Transverse colon (tissue), 4 donors: ENCODE data around the gene PRMT6. TPM values are rescaled to one million over a fixed set of nuclear protein-coding genes. Genes with fewer than 3 reads are reported as not detected.
A peak's percentile ranks its signal among the peaks of the same experiment; 100 is the strongest.

Experiments
- DNase-seq: peaks from one replicate; pipeline ENCODE4 v3.0.0-alpha.2; 2019
- H3K27ac ChIP-seq, 4 donors: fragments of 200-600 bp; sonication (generic); 2 replicates each; pipeline ENCODE4 v1.5.1; 2016 to 2018; ENCODE audit warnings: inconsistent platforms in 4 of 4
- H3K27me3 ChIP-seq: fragments of 200-600 bp; sonication (generic); 2 replicates; pipeline ENCODE4 v1.5.1; 2017; ENCODE audit warnings: inconsistent platforms
- H3K36me3 ChIP-seq, 4 donors: fragments of 200-600 bp; sonication (generic); 2 replicates each; pipeline ENCODE4 v1.5.1; 2017 to 2019; ENCODE audit warnings: inconsistent platforms in 4 of 4
- H3K4me1 ChIP-seq, 4 donors: fragments of 200-600 bp; sonication (generic); 2 replicates each; pipeline ENCODE4 v1.5.1; 2017 to 2020; ENCODE audit warnings: inconsistent platforms in 4 of 4
- H3K4me3 ChIP-seq, 4 donors: fragments of 200-600 bp; sonication (generic); 1 replicate in 1 of 4; 2 replicates in 3 of 4; pipeline versions ENCODE4 v1.5.1 to v1.6.1; 2017 to 2019; ENCODE audit warnings: inconsistent platforms in 4 of 4
- H3K9me3 ChIP-seq, 2 donors: fragments of 200-600 bp; sonication (generic); 2 replicates each; pipeline ENCODE4 v1.5.1; 2017 to 2019; ENCODE audit warnings: inconsistent platforms in 2 of 2
- EP300 ChIP-seq: sonication (generic); formaldehyde crosslinking; IDR thresholded peaks from one replicate; pipeline ENCODE4 v1.6.1; 2017; ENCODE audit warnings: antibody characterized with exemption, low read depth
- POLR2A ChIP-seq: fragments of 450-650 bp; IDR thresholded peaks from one replicate; pipeline ENCODE4 v1.6.1; 2016; ENCODE audit warnings: antibody characterized with exemption, mild to moderate bottlenecking, moderate library complexity
- POLR2AphosphoS5 ChIP-seq, 3 donors: sonication (generic); formaldehyde crosslinking; IDR thresholded peaks; one replicate each; pipeline ENCODE4 v1.6.1; 2016; ENCODE audit warnings: antibody characterized with exemption in 3 of 3
- WGBS, 2 donors: methylation state at CpG; one replicate each; pipeline ENCODE4 v1.1.5; 2018; ENCODE audit warnings: low coverage in 1 of 2; 5-methylcytosine and 5-hydroxymethylcytosine counted together
- in situ Hi-C, 4 donors: fragments of 200-750 bp; cut with MboI; loops; one replicate each; pipeline versions ENCODE4 v1.15.0 to v1.15.1; 2017; ENCODE audit warnings: low sequenced_read_pairs in 3 of 4, low pct_ligation_motif_present in 1 of 4, low pct_unique_long_range_greater_than_20kb in 1 of 4
- intact Hi-C: fragments of 100-400 bp; cut with DNase I; formaldehyde crosslinking; loops from one replicate; pipeline ENCODE4 v1.15.1; 2023; ENCODE audit warnings: low total_unique reads
- total RNA-seq, 4 donors: library from RNA; depleted of rRNA; stranded (reverse); fragments of >200 nt; gene quantifications; one replicate each; pipeline ENCODE4 v1.1.0, GENCODE V29; 2016
- TF ChIP-seq, protein P1 (sequence below), 5 experiments: fragments of 200-600 bp in 3 of 5; fragments of 450-650 bp in 2 of 5; sonication (generic) in 3 of 5; IDR thresholded peaks; 1 replicate in 2 of 5; 2 replicates in 3 of 5; pipeline ENCODE4 v1.5.1; 2016 to 2017; ENCODE audit warnings: antibody characterized with exemption in 5 of 5, inconsistent platforms in 3 of 5, mild to moderate bottlenecking in 2 of 5, moderate library complexity in 1 of 5

PRMT6 gene
- total RNA-seq, 4 donors from 2014 or later, result 10.7 to 15.7 (median 12.0) TPM

DNA sequence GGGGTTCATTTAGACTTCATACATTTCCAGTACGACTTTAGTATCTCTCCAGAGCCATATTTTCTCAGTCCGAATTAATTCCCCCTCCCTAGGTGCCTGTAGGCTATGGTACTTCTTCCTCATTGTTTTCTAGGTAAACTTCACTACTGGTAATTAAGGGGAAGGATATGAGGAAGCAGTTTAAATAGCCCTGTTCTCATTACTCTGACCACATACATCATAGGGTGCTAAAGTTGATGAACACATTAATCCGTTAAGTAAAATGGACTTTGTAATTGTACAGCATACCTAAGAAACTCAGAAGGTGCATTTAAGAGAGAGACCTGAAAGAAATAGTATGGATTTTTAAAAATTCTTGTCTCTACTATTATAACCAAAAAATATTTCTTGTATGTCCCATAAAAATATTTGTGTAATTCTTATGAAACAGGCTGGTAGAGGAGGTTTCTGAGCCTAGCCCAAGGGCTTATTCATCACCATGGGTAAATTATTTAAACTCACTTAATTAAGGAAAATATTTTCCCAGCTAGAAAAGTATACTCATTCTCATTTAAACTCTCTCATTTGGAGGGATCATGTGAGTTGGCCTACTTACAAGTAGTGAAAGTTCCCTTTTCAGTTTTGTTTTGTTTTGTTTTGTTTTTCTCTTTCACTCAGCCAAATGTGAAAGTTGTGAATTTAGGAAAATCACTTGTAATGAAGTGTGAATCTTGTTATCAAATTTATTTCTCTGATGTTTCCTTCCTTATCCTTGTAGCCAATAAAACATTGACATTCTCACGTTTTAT is 2.0 kb downstream of the PRMT6 start:
- H3K4me1 ChIP-seq, result peaks cover 7 to 24% (median 10%) of the 10 kb centered on the region in 4 donors
- no peak overlapping the region for H3K4me3 ChIP-seq
- in situ Hi-C loops, result no loop called here
- no peak for DNase-seq
- WGBS, 2 donors, result 44 to 61% methylated on average over 4 of the region's 4 CpGs
- no peaks in the 10 kb centered on the region for H3K27me3 ChIP-seq
- no peaks in the 10 kb centered on the region for H3K9me3 ChIP-seq
- peak overlapping the region in 1 of 4 donors; percentile 89 for H3K27ac ChIP-seq
- intact Hi-C loops, result loop anchor here (5.0 kb wide), 1 partner anchor 84 kb away; the partner anchor contains the start of gene NTNG1
- no peak for TF ChIP-seq POLR2AphosphoS5 (IDR thresholded peaks at IDR 0.05)
- TF ChIP-seq, protein P1, sequence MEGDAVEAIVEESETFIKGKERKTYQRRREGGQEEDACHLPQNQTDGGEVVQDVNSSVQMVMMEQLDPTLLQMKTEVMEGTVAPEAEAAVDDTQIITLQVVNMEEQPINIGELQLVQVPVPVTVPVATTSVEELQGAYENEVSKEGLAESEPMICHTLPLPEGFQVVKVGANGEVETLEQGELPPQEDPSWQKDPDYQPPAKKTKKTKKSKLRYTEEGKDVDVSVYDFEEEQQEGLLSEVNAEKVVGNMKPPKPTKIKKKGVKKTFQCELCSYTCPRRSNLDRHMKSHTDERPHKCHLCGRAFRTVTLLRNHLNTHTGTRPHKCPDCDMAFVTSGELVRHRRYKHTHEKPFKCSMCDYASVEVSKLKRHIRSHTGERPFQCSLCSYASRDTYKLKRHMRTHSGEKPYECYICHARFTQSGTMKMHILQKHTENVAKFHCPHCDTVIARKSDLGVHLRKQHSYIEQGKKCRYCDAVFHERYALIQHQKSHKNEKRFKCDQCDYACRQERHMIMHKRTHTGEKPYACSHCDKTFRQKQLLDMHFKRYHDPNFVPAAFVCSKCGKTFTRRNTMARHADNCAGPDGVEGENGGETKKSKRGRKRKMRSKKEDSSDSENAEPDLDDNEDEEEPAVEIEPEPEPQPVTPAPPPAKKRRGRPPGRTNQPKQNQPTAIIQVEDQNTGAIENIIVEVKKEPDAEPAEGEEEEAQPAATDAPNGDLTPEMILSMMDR (IDR thresholded peaks at IDR 0.05), result no peak
- no peak for TF ChIP-seq EP300
- TF ChIP-seq POLR2A, result no peak
- no peaks in the 10 kb centered on the region for H3K36me3 ChIP-seq

DNA sequence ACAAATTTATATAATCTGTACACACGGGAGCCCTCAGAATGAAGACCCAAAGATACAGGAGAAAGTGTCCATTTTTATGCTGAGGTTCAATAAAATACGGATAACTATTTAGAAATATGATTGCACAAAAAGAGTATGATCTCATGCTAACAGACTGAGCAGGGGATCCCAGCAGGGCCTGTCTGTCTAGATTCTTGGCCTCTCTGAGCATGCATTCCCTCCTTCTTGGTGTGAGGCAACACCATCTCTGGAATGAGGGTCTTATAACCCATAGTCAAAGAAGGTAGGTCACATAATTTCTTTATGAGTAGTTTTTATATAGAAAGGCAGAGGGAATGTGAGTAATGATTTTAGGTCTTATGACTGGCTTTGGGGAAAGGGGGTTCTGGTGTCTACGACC is 5.4 kb downstream of the PRMT6 start:
- intact Hi-C loops, result no loop called here
- no peak for TF ChIP-seq EP300
- no peak for TF ChIP-seq POLR2A
- TF ChIP-seq, protein P1 (IDR thresholded peaks at IDR 0.05), result no peak
- no peak for TF ChIP-seq POLR2AphosphoS5 (IDR thresholded peaks at IDR 0.05)

DNA sequence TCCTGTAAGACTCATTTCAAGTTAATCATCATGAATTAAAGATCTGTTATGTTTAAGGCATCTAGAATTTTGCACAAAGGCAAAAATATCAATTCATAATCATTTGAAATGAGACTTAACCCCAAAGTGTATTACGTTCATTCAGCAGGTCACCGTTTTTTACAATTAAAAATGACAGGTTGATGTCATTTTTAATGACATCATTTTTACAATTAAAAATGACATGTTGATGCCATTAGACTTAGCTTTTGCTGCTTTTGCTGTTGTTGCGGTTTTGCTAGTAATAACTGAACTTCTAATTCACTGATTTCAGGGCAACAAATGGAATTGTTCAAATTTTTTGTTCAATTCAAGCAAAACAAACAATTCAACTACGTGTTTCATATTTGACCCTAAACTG is 17.0 kb downstream of the PRMT6 start:
- no peaks in the 10 kb centered on the region for H3K4me1 ChIP-seq
- H3K27ac ChIP-seq, result no peak overlapping the region
- no peaks in the 10 kb centered on the region for H3K36me3 ChIP-seq
- no peak for TF ChIP-seq EP300
- TF ChIP-seq, protein P1 (IDR thresholded peaks at IDR 0.05), result no peak
- no peak for TF ChIP-seq POLR2AphosphoS5 (IDR thresholded peaks at IDR 0.05)
- no peak for TF ChIP-seq POLR2A
- no peaks in the 10 kb centered on the region for H3K27me3 ChIP-seq
- intact Hi-C loops (no loop called here), in situ Hi-C loops (no loop called here)
- WGBS, 2 donors, result 79 to 89% methylated on average over 4 of the region's 4 CpGs
- DNase-seq, result no peak
- H3K9me3 ChIP-seq, result no peaks in the 10 kb centered on the region
- no peak overlapping the region for H3K4me3 ChIP-seq

More for the DNA sequence above, 5.4 kb downstream of the PRMT6 start:
- no peaks in the 10 kb centered on the region for H3K27me3 ChIP-seq
- peaks cover 7 to 19% (median 10%) of the 10 kb centered on the region in 4 donors for H3K4me1 ChIP-seq
- H3K4me3 ChIP-seq, result no peak overlapping the region
- DNase-seq, result no peak
- no peak overlapping the region for H3K27ac ChIP-seq
- no peaks in the 10 kb centered on the region for H3K9me3 ChIP-seq
- in situ Hi-C loops, result no loop called here
- 89 to 93% methylated on average over 1 to 3 of the region's 3 CpGs for WGBS, 2 donors
- no peaks in the 10 kb centered on the region for H3K36me3 ChIP-seq

DNA sequence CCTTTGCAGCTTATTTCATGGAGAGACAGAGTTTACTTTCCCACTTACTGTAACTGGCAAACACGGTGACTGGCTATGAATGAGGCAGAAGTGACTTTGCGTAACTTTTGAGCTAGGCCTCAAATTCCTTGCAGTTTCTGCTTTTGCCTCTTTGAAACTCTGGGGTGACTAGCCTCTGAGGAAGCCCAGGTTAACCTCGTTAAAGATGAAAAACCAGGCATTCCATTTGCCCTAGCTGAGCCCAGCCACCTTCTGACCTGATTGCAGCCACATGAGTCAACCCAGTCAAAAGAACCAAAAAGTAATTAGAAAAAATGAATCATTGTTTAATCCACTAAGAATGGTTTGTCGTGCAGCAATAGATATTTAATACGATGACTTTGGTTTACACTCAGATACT is 20.4 kb downstream of the PRMT6 start:
- TF ChIP-seq POLR2A (no peak), EP300 (no peak), POLR2AphosphoS5 (IDR thresholded peaks at IDR 0.05) (no peak)
- TF ChIP-seq, protein P1 (IDR thresholded peaks at IDR 0.05), result no peak
- Histone ChIP-seq H3K27me3 (no peaks in the 10 kb centered on the region), H3K9me3 (no peaks in the 10 kb centered on the region), H3K4me3 (no peak overlapping the region), H3K36me3 (no peaks in the 10 kb centered on the region), H3K4me1 (no peaks in the 10 kb centered on the region), H3K27ac (no peak overlapping the region)
- in situ Hi-C loops, result no loop called here
- intact Hi-C loops, result no loop called here
- WGBS, 2 donors, result 77 to 84% methylated on average over 5 of the region's 5 CpGs
- no peak for DNase-seq
